ENCODE measurements around the gene SESN1.

The SESN1 gene

DNA sequence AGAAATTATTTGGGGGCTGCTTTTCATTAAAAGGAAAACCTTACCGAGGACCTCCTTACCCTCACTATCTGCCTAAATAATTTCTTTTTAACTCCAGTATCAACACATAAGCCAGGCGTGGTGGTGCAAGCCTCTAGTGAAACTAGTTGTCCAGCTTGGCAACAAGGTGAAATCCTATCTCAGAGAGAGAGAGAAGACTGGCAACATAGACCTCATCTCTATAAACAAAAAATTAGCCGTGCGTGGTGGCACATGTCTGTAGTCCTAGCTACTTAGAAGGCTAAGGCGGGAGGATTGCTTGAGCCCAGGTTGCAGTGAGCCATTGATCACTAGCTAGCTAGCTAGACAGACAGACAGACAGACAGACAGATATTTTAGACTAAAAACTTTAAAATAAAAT is 153.9 kb downstream of the SESN1 start:
- TF ChIP-seq POLR2AphosphoS5 (IDR thresholded peaks at IDR 0.05; ENCODE audit: low read depth) (no peak), REST (IDR thresholded peaks at IDR 0.05; ENCODE audit: insufficient replicate concordance, low read depth) (no peak), SPI1 (IDR thresholded peaks at IDR 0.05; ENCODE audit: borderline replicate concordance, low read depth) (no peak), GABPA (IDR thresholded peaks at IDR 0.05; ENCODE audit: low read depth) (no peak), CTCF (IDR thresholded peaks at IDR 0.05; ENCODE audit: insufficient read depth, low read length) (no peak)
- DNase-seq (ENCODE audit: low read depth in 1 of 2, low spot score in 1 of 2): no peak
- no peaks in the 10 kb centered on the region for H3K27me3 ChIP-seq (ENCODE audit: insufficient read depth, poor library complexity, severe bottlenecking)
- H3K4me3 ChIP-seq (replicated peaks; ENCODE audit: insufficient read depth, low read length): no peak overlapping the region
- no peak overlapping the region for H3K27ac ChIP-seq (replicated peaks)

- no peaks in the 10 kb centered on the region for H3K27me3 ChIP-seq (ENCODE audit: insufficient read depth, poor library complexity, severe bottlenecking)
- DNase-seq (ENCODE audit: low read depth in 1 of 2, low spot score in 1 of 2): no peak
- no peak overlapping the region for H3K27ac ChIP-seq (replicated peaks)
- no peak overlapping the region for H3K4me3 ChIP-seq (replicated peaks; ENCODE audit: insufficient read depth, low read length)
- TF ChIP-seq CTCF (IDR thresholded peaks at IDR 0.05; ENCODE audit: insufficient read depth, low read length) (no peak), REST (IDR thresholded peaks at IDR 0.05; ENCODE audit: insufficient replicate concordance, low read depth) (no peak), POLR2AphosphoS5 (IDR thresholded peaks at IDR 0.05; ENCODE audit: low read depth) (no peak), GABPA (IDR thresholded peaks at IDR 0.05; ENCODE audit: low read depth) (no peak), SPI1 (IDR thresholded peaks at IDR 0.05; ENCODE audit: borderline replicate concordance, low read depth) (no peak)
These were observed 157.5 kb downstream of the SESN1 start for GRCh38 chr6:108937170-108937569.

Data from HL-60 (cell line).